ENCODE measurements around the gene HOTAIR.

HOTAIR gene

DNA sequence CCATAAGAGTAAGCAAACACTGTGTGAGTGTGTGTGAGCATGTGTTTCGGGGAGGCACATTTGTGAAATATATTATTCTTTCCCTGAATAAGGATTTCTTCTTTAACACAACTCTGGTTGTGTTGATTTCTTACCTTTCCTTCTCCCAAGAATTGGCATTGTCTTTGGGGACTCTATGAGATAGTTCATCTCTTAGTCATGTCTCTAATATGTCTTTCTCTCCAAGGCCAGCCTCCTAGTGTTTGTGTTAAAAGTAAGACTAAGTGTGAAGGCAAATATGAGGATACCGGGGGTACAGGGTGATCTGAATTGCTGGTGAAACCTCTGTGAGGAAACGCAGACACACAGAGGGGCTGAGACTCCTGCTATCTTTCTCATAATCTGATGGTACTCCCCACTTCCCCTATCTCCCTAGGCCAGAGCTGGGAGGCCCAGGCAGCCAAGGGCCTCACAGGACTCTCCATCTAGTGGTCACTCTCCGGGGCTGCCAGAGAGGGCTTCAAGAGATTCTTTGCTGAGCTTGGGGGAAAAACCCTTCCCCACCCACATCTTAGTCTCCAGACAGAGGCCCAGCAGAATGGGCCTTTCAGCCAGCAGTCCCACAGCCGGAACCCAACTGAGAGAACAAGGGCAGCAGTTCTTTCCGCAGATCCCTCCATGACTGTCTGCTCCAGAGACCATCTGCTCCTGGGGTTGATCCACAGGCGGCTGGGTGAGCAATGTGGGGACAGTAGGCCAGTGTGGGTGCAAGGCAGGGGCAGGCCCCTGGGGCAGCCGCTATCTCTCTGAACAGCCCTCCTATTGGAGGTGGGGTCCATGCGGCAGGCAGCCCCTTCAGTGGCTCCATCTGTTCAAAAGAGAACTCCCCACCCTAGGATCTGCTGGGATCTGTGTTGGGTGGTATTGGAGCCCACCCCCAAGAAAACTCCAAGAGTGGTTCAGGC is 25.8 kb downstream of the HOTAIR start:
- no peak for DNase-seq (ENCODE audit: low spot score)

DNA sequence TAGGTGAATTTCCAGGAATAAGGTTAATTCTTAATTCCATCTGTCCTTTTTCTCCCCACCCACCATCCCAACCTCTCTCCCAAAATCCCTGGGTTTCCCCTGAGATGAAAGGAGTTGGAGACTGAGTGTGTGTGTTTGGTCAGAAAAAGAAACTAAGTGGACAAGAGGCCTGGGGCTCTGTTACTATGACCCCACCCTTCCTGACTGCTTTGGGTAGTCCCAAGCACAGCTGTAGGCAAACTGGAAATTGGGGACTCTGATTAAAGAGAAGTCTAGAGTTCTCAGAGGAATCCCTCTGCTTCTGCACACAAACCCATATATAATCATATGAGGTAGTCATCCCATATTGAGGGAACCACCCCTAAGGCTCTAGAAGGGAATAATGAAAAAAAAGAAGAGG is 27.0 kb downstream of the HOTAIR start:
- DNase-seq (ENCODE audit: low spot score) = no peak

DNA sequence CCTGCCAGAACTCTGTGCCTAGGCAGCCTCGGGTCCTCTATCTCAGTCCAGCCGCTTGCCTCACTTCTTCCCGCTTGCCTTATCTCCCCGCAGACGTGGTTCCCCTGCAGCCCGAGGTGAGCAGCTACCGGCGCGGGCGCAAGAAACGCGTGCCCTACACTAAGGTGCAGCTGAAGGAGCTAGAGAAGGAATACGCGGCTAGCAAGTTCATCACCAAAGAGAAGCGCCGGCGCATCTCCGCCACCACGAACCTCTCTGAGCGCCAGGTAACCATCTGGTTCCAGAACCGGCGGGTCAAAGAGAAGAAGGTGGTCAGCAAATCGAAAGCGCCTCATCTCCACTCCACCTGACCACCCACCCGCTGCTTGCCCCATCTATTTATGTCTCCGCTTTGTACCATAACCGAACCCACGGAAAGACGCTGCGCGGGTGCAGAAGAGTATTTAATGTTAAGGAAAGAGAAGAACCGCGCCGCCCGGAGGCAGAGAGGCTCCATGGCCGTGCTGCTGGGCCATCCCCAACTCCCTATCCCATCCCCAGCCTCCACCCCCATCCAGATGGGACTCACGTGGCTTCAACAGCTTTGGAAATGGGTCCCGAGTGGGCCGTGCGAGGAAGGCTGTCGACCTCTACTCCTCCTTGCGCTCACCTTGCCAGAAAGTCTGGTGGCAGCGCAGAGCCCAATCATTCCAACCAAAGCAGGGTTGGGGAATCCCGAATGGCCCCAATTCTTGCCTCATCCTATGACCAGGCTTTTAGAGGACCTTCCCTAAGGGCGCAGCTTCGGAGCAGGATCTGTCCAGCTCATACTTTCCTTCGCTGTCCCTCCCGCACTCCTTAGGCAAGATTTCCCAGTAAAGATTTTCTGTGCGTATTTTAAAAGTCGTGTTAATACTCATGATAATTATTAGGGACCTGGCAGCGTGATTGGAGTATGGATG is 29.6 kb downstream of the HOTAIR start:
- no peak for DNase-seq (ENCODE audit: low spot score)

DNA sequence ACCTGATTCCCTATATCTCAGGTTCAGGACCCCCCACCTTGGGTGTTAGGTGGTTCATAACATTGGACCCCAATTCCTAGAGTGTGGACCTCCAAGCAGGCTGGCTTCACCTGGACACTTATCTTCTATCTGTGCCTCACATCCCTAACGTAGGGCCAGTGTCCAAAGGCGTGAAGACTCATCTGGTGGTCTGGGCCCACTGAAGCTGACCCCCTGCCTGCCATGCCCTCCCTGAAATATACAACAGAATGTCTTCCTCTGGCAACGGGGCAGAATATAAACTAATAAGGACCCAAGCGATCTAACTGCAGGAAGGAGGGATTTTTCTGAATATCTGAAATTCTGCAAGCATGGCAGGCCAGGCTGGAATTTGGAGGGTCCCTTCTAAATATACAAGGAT is 30.5 kb downstream of the HOTAIR start:
- no peak for DNase-seq (ENCODE audit: low spot score)

DNA sequence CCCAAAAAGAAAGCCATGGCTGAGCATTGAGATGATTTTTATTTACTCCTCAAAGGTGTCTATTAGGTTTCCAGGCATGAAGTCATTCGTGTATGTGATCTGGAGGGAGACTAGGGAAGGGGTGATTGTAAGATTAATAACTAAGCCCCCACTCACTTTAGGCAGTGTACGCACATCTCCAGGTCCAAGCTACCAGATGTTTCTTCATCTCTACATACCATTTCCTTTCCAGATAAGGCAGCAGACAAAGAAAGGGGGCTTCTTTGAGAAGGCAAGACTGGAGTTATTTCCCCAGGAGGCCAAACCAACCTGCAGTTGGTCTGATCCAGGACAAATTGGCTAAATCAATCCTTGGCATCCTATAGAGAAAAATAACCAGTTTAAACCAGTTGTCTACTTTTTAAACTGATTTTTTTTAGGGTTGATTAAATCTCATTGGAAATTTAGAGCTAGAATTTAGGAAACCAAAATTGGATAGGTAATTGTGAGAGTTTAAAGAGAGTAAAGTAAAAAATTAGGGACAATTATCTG is 32.2 kb downstream of the HOTAIR start:
- DNase-seq (ENCODE audit: low spot score) = no peak

DNA sequence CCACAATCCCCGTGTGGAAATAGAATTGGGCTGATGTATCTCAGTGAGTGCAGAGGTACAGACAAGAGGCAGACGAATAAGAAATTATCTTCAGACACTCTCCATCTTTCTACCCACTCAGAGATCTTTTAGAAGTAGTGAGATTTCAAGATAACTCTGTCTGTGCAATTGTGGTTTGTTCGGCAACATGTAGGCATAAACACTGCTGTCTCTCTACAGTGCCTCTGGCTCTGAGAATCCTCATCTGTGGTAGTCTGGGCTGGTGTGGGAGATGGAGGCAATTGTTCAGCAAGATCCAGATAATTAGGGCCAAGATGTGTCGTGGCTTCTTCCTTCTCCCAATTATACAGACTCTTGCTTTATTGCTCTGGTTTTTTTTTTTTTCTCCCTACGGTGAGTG is 33.0 kb downstream of the HOTAIR start:
- DNase-seq (ENCODE audit: low spot score) = no peak

DNA sequence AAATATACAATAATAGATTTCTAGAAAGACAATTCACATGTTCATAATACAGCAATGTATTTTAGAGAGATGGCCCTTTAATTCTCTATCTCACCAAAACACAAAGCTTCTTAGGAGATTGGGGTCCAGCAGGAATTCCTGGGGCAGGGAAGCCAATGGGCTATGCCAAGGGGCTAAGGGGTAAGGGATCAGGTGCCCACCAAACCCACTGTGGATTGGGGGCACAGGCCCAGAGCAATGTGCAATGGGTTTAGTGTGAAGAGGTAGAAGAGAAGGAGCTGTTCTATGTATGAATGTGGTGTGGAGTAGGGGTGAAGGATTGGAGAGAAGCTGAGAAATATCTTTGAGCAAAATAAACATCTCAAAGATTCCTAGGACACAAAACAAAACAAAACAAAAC is 33.6 kb downstream of the HOTAIR start:
- DNase-seq (ENCODE audit: low spot score) = no peak

DNA sequence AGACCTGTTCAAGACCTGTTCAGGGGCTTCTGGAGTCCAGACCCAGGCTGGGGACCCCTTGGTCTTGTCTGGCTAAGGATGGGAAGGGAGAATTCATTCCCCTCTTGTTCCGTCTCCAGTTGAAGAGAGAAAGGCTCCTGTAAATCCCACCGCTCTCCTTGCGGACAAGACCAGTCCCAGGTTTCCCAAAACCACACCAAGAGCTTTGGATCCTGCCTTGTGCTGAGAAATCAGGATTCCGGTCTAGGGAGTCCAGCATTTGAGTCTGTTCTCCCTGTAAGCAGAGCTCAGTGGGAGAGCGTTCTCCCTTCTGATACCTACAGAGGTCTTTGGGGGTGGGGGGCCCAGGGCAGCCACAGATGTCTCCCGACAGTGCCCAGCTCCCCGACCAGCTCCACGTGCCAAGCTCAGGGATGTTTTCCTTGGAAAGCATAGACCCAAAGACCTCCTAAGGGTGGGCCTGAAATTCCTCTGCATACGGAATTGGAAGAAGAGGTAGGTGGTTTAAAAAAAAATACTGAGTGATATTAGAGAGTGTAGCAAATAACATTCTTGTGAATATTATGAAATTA is 34.2 kb downstream of the HOTAIR start:
- no peak for DNase-seq (ENCODE audit: low spot score)

DNA sequence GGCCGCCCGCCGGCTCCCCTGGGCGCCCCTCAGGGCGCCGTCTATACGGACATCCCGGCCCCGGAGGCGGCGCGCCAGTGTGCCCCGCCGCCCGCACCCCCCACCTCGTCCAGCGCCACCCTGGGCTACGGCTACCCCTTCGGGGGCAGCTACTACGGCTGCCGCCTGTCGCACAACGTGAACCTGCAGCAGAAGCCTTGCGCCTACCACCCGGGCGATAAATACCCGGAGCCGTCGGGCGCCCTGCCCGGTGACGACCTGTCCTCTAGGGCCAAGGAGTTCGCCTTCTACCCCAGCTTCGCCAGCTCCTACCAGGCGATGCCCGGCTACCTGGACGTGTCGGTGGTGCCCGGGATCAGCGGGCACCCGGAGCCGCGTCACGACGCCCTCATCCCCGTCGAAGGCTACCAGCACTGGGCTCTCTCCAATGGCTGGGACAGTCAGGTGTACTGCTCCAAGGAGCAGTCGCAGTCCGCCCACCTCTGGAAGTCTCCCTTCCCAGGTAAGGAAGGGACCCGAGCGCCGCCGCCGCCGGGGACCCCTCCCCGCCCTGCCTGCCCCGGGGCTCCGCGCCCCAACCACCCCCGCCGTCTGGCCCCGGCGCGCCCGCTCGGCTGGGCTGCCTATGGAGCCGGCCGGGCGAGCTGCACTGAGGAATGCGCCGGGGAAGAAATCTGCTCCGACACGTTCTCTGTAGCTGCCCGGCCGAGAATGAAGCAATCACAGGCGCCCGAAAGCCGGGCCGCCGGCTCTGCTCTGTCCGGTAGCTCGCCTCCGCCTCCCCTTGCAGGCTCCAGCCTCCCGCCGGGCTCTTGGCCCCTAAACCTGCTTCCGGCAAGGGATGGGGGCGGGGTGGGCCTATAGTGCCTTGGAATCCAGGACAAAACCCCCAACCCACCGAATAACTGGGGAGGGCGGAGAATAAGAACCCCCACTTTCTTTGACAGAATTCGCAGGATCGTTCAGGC is 35.3 kb downstream of the HOTAIR start:
- DNase-seq (ENCODE audit: low spot score) = peak; percentile 82

DNA sequence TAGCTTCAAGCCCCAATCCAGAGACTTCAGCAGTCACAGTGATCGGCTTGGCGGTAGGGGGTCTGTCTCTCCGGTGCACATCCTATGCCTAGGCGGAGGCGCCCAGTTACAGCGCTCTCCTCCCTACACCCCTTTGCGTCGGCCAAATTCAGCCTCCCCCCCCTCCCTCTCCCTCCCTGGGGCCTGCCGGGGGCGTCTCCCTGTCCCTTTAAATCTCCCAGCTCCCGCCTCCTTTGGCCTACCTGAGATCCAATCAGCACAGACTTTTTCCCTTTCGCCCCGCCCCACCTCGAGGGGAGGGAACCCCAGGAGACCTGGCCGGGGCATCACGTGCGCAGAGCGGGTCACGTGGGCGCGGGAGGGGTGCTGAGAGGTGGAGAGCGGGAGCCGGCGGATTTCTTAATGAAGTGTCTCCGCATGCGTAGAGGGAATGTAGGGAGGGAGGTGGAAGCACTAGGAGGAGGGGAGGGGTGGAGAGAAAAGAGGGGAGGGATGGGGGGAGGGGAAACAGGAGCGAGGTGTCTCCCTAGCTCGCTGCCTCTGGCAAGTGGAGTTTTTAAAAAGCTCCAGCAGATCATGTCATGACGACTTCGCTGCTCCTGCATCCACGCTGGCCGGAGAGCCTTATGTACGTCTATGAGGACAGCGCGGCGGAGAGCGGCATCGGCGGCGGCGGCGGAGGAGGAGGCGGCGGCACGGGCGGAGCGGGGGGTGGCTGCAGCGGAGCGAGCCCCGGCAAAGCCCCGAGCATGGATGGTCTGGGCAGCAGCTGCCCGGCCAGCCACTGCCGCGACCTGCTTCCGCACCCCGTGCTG is 36.2 kb downstream of the HOTAIR start, which contains the start of gene HOXC13:
Gene HOXC13 (plus strand): TSS at position 506 of the 815 bp plus-strand sequence. CDS start 76 bp downstream, at position 582.
- DNase-seq (ENCODE audit: low spot score) = peak; percentile 57

DNA sequence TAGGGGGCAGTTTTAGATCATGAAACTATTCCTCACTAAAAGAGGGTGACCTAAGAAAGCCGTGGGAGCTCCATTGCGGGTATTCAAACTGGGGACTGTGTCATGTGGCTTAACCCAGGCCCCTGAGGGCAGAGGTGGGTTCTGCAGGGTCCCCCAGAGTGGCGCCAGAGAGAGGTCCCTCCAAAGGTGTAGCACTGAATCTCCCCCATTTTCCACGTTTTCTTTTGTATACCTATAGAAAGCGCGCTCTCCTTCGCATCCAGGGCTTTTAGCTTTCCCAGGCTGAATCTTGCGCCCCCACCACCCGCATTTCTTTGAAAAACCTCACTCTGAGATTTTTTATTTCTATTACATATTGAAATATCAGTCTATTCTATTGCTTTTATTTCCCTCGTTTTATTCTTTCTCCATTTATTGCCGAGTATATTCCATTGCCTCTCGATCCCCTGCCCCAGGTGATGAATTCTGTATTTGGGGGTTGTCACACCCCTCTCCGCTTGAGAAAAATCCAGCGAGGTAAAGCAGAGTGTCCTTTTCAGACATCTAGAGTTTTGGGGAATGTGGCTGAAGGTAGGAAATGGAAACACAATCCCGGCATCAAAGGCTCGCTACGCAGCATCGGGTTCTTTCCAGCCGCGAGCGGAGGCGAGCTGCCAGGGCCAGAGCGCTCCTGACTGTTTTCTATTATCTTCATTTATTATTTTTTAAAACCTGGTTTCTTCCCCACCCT is 37.0 kb downstream of the HOTAIR start:
- no peak for DNase-seq (ENCODE audit: low spot score)

DNA sequence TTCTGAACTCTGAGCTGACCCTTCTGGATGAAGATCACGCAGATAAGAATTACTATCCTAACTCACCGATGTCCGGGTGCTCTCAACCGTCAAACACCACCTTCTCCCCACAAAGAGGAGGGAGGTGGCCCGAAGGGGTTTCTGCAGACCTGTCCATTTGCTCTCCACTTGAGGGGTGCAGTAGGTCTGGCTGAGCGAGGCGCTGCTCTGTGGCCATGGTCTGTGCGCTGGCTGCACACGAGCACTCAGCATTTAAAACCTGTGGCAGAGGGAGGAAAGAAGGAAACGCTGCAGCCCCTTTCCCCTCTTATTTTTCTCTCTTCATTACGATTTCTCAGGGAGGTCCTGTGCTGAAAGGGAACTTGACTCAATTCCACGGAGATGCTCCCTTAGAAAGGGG is 37.7 kb downstream of the HOTAIR start:
- no peak for DNase-seq (ENCODE audit: low spot score)

DNA sequence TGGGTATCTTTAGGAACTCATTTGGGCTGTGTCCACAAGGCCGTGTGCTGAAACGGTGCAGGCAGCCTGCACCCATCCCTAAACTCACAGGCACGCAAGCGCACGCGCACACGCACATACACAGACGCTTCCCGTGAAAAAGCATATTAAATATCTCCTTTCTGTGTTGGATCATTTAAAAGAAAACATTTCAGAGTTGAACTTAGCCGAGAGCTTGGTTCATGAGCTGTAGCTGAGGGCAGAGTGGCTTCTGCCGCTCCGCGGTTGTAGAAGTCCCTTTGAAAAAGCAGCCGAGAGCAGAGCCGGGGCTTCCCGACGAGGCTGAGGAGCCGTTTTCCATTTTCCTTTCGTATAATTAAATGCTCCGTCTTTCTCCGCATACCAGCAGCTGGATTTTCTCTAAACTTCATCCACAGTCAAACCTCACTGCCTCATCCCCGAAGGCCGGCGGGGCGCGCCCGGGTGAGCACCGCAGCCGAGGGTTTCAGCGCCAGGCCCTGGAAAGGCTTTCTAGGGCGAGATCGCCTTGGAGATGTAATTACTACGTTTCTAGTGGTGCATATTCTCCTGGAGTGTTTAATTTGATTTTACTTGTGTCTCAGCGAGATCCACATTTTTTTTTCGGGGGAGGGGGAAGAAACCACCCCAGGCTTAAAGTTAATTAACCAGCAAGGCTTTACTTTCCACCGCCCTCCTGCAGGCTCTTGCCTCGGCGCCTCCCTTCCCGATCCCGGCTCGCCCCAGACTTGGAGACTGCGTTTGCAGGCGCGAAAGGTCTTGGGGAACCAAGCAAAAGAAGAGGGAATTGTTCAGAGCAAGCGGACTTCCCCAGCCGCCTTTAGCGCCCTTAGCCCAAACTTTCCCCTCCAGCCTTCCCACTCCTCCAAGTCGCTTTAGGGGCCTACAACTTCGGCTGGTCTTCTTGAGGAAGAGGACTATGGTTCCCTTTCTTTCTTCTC is 39.1 kb downstream of the HOTAIR start:
- DNase-seq (ENCODE audit: low spot score) = no peak

DNA sequence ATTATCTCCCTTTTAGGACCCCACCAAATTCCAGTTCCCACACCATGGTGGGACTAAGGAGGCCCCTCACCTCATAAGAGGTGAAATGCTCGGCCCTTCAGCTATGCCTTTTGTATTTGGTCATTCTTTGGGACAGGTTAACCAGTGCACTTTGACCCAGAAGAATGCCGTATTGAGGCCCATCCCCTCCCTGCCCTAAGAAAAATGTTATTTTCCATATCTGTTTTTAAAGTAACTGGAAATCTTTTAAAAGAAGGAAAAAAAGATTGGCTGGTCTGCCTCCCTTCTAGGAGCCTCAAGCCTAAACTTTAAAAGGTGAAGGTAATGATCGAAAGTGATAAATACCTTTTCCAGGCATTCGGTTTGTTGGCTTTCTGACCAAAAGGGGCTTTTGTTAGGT is 41.8 kb downstream of the HOTAIR start:
- DNase-seq (ENCODE audit: low spot score) = no peak

DNA sequence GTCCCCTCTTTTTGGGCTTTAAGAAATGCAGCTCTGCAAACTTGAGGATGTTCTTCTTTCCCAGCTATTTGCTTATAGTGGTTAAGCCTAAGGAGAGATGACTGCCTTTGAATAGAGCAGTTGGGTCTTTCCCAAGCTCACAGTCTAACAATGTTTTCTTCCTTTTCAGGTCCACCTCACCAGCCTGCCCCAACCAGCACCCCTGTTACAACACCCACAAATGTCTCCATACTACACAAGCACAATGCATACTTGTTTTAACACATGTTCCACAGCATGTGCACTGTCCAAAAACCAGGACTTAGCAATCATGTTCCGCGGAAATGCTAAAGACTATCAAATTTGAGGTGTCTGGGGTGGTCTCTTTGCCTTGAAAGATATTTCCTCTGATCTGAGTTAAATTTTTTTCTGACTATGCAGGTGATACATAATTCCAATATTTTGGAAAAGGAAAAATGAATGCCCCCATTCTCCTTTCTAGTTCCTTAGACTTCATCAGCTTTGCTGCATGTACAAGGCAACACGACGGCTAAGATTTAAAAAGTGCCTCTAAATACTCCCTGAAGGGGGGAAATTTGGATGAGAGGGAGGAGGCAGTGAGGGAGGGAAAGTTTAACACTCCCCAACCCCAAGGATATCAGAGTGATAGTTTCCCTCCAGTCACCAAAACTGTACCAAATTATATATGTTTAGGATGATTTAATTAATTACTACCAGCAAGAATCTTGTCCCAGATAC is 42.7 kb downstream of the HOTAIR start:
- no peak for DNase-seq (ENCODE audit: low spot score)

DNA sequence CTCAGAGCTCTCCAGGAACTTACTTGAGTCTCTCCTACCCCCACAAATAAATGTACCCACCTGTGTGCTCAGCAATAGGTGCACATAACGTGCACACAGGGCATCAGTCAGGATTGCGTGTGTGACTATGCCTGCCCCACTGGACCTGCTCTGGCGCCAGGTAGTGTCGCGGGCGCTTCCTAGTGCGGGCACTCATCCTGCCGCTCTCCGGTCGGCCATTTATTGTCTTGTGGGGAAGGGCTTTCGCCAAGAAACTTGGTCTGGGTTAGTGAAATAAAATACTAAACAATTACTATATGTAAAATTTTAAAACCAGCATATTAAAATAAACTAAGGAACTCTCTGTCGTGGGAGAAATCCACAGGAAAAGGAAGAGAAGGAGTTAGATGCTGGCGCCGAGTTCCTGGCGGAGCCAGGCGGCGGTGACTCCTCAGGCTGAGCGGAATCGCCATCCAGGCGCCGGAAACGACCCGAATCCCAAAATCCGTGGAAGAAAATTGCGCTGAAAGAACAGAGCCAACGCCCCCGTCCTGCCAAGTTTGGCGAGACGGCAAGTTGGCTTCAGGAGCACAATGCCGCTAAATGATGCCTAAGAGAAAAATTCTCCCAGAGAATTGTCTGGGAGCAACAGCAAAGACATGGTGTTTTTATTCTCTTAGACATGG is 44.0 kb downstream of the HOTAIR start:
- DNase-seq (ENCODE audit: low spot score) = no peak

DNA sequence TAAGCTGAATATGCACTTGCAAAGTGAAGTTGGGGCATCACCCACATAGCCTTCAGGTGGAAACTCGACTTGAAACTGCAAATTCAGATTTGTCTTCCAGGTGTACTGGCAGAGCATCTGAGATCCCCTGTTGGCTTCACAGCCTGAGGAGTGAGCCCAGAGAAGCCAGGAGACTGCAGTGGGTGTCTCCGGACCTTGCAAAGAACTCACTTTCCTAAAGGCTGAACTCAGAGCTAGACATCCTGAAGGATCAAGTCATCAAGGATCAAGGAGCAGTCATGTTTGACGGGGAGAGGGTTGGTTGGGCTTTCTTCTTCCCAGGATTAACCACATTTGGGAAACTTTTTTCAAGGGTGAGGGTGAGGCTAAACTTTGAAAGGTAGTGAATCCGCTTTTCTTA is 45.2 kb downstream of the HOTAIR start:
- no peak for DNase-seq (ENCODE audit: low spot score)

Measured in AG20443 (cell line).